GM19395 (cell line): ENCODE measurements around the gene SP5.
"Not testable (repeated sequence)": the region's sequence is repeated elsewhere in the genome, so short reads cannot be mapped to it uniquely, and the experiment has no call there.

Source experiments
- ATAC-seq: cut with Tn5 transposase; IDR thresholded peaks from one replicate; pipeline ENCODE4 v1.9.1; 2021; ENCODE audit warnings: mild to moderate bottlenecking, moderate library complexity; ENCODE audit not compliant: unreplicated experiment

The SP5 gene

GRCh38 chr2:170737406-170737805, 22.3 kb downstream of the SP5 start:
- ATAC-seq = no peak

DNA sequence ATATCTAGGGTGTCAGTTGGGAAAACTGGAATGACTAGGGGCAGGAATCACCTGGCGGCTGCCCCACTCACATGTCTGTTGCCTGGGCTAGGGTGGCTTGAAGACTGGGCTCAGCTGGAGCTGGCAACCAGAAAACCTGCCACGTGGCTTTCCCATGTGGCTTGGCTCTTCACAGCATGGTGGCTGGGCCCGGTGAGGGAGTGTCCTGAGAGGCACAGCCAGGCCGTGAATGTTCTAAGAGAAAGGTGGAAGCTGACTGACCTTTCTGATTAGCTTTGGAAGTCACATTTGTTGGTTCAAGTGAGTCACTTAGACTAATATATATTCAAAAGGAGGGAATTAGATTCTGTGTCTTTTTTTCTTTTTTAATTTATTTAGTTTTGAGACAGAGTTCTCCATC, 22.7 kb downstream of the SP5 start:
- no peak for ATAC-seq

- no peak for ATAC-seq
Measured at GRCh38 chr2:170739048-170739447, 23.9 kb downstream of the SP5 start.

GRCh38 chr2:170739507-170740046, 24.4 kb downstream of the SP5 start:
- ATAC-seq = no peak

GRCh38 chr2:170740660-170741059, 25.5 kb downstream of the SP5 start:
- no peak for ATAC-seq

DNA sequence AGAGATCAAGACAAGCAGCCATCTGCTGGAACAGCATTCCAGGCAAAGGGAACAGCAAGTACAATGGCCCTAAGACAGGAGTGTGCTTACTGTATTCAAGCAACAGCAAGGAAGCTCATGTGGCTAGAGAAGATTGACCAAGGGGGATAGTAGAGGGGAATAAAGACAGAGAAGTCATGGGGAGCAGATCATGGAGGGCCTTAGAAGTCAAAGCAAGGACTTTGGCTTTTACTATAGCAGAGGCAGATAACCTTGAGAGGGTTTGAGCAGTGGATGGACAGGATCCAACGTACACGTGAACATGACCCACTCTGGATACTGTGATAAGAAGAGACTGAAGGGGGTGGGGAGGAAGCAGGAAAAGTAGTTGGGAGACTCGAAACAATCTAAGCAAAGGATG, 26.9 kb downstream of the SP5 start:
- ATAC-seq = no peak

DNA sequence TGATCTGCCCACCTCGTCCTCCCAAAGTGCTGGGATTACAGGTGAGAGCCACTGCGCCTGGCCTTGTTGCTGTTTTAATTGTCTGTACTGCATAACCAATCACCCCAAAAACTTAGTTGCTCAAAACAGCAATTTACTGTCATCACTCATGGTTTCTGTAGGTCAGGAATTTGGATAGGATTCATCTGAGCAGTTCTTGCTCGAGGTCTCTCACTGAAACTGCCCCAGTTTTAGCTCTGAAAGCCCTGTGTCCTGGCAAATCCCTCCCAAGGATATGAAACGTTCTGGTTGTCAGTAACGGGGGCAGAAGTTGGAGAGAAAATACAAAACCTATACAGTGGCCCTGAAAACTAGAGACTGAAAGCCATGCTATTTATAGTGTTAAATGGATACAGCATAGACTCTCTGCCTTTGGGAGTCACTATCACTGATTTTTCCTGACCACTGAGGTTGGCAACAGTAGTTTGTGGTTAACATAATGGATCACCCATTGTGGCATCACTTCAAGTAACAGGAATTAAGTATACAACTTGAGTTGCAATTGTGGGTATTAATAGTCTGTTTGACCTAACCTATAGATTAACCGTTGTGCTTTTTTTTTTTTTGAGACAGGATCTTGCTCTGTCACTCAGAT, 27.9 kb downstream of the SP5 start:
- no peak for ATAC-seq

DNA sequence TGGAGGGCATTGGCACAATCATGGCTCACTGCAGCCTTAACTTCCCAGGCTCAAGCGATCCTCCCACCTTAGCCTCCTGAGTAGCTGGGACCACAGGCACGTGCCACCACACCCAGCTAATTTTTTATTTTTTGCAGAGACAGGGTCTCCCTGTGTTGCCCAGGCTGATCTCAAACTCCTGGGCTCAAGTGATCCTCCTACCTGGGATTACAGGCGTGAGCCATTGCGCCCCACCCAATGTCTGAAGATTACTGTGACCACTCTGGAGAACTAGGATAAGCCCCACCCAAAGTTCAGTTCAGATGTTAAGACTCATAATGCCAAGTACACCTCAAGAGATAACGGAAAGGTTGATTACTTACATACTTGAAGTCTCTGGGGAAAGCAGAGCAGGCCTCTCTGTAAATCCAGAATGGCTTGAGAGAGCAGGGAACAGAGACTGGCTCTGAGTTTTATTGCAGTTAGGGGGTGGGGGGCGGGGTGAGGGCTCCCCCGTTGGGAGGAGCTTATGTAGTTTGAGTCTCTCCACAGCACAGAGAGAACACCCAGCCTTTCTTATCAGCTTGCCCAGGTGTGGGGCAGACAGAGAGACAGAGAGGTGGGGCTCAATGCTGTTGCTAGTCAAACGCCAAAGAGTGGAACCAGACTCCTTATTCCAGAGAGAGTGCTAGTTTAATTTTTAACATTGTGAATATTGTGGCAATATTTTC, 28.5 kb downstream of the SP5 start:
- no peak for ATAC-seq

GRCh38 chr2:170744248-170745002, 29.3 kb downstream of the SP5 start:
- no peak for ATAC-seq

DNA sequence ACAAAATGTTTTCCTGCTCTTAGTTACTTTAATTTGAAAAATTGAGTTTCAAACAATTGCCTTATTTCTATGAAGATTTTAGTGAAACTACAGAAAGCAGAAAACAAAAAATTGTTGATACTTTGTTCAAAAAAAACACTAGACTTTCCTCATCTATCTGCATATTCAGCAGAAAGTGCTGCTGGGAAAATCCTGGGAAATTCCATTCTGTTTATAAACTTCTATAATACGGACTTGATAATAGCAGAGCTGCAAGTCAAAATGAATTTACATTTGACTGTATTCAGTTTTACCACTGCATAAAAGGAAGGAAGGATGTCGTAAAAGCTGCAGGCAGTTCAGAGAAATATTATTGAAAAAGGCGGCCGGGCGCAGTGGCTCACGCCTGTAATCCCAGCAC, 30.2 kb downstream of the SP5 start:
- ATAC-seq = no peak

- no peak for ATAC-seq
Measured at GRCh38 chr2:170747921-170748320, 32.8 kb downstream of the SP5 start.

- ATAC-seq = not testable (repeated sequence)
Measured at GRCh38 chr2:170751555-170751954, 36.4 kb downstream of the SP5 start.

- no peak for ATAC-seq
Measured at GRCh38 chr2:170761572-170761971, 46.4 kb downstream of the SP5 start.

- ATAC-seq = no peak
Measured at GRCh38 chr2:170762760-170763159, 47.6 kb downstream of the SP5 start.

- no peak for ATAC-seq
Measured at GRCh38 chr2:170763232-170763631, 48.1 kb downstream of the SP5 start.

- no peak for ATAC-seq
Measured at GRCh38 chr2:170764880-170765261, 49.7 kb downstream of the SP5 start.

DNA sequence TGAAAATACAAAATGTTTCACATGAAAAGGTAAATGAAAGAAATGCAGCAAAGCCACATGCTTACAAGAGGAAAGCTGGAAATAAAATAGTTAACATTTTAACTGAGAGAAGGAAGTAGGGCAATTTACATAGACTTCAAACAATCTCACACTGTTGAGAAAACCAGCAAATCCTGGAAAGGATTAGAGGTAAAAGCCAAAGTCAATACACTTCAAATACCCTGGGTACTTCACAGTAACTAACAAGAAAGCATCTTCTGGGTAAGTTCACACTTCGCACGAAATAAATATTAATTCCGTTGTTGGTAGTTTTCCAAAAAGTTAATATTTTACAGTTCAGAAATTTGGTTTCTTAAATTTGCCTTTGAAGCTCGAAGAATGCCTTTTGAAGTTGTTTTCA, 51.6 kb downstream of the SP5 start:
- no peak for ATAC-seq
